ENCODE data around the gene FAM174C. TPM values are rescaled to one million over a fixed set of nuclear protein-coding genes. Genes with fewer than 3 reads are reported as not detected.

Gene FAM174C
- total and polyA plus RNA-seq, 10 donors: 35.8 to 134 (median 46.6) TPM

DNA sequence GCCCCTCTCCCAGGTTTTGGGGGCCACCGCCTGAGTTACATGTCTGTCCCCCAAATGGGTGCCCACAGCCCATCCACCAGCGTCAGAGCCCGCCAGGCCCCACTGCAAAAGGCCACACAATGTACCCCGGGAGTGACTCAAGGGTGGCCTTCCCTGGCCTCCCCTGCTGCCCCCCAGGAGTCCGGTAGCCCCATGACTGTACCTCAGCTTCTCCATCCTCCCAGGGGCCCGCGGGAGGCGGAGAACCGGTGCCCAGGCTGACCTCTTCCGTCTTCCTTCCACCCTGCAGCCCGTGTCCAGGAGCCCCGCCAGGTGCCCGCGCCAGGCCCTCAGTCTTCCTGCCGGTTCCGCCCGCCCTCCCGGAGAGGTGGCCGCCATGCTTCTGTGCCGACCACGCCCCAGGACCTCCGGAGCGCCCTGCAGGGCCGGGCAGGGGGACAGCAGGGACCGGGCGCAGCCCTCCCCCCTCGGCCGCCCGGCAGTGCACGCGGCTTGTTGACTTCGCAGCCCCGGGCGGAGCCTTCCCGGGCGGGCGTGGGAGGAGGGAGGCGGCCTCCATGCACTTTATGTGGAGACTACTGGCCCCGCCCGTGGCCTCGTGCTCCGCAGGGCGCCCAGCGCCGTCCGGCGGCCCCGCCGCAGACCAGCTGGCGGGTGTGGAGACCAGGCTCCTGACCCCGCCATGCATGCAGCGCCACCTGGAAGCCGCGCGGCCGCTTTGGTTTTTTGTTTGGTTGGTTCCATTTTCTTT is 47.9 kb upstream of the FAM174C start:
- no peaks in the 10 kb centered on the region for H3K27me3 ChIP-seq (replicated peaks in 1 of 7)
- no peaks in the 10 kb centered on the region for H3K9me3 ChIP-seq
- no peak overlapping the region for H3K4me3 ChIP-seq
- WGBS, 5 donors: 87 to 96% (median 93%) methylated on average over 38 to 56 of the region's 56 CpGs
- H3K4me1 ChIP-seq: peaks cover 2 to 25% (median 14%) of the 10 kb centered on the region in 6 donors
- DNase-seq: no peak
- intact Hi-C loops (cut with DNase I; ENCODE audit: low total_unique reads): no loop called here
- H3K27ac ChIP-seq: no peak overlapping the region
- H3K36me3 ChIP-seq: peaks cover 0 to 63% (median 56%) of the 10 kb centered on the region in 6 donors
- TF ChIP-seq POLR2AphosphoS5 (IDR thresholded peaks at IDR 0.05) (peak in 1 of 3 donors; percentile 11), POLR2A (IDR thresholded peaks at IDR 0.05) (no peak)

DNA sequence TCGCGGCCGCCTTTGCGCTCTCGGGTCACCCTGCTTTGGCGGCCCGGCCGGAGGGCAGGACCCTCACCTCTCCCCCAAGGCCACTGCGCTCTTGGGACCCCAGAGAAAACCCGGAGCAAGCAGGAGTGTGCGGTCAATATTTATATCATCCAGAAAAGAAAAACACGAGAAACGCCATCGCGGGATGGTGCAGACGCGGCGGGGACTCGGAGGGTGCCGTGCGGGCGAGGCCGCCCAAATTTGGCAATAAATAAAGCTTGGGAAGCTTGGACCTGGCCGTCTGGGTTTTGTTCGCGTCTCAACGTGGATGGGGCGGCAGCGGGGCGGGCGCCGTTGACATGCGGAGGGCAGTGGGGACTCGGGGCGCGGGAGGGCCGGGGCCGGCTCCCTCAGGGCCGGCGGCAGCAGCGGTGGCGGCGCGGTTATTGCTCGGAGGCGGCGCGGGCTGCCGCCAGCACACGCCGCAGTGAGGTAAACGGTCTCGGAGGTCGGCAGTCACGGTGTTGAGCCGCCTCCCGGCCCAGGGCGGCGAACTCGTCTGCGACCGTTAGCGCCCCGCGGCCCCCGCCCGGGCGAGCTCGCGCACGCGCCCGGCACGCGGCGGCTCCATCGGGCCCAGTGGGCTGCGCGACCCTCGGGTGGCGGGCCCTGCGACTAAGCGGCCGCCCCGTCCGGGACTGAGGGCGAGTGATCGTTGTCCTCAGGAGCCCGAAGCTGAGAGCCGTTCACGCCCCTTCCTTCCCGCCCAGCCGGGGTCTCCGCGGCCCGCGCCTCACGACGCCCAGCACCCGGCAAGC is 47.0 kb upstream of the FAM174C start:
- Histone ChIP-seq H3K27ac (no peak overlapping the region), H3K9me3 (no peaks in the 10 kb centered on the region), H3K27me3 (replicated peaks in 1 of 7) (no peaks in the 10 kb centered on the region), H3K4me3 (no peak overlapping the region), H3K36me3 (peaks cover 0 to 54% (median 48%) of the 10 kb centered on the region in 6 donors), H3K4me1 (peaks cover 11 to 25% (median 19%) of the 10 kb centered on the region in 6 donors)
- no peak for DNase-seq
- intact Hi-C loops (cut with DNase I; ENCODE audit: low total_unique reads): no loop called here
- no peak for TF ChIP-seq POLR2A (IDR thresholded peaks at IDR 0.05)
- peak in 1 of 3 donors; percentile 21 for TF ChIP-seq POLR2AphosphoS5 (IDR thresholded peaks at IDR 0.05)
- TF ChIP-seq CTCF (IDR thresholded peaks at IDR 0.05 in 8 of 11, conservative IDR thresholded peaks at IDR 0.05 in 3 of 11): no peak
- WGBS, 5 donors: 96 to 98% (median 97%) methylated on average over 51 to 100 of the region's 100 CpGs

DNA sequence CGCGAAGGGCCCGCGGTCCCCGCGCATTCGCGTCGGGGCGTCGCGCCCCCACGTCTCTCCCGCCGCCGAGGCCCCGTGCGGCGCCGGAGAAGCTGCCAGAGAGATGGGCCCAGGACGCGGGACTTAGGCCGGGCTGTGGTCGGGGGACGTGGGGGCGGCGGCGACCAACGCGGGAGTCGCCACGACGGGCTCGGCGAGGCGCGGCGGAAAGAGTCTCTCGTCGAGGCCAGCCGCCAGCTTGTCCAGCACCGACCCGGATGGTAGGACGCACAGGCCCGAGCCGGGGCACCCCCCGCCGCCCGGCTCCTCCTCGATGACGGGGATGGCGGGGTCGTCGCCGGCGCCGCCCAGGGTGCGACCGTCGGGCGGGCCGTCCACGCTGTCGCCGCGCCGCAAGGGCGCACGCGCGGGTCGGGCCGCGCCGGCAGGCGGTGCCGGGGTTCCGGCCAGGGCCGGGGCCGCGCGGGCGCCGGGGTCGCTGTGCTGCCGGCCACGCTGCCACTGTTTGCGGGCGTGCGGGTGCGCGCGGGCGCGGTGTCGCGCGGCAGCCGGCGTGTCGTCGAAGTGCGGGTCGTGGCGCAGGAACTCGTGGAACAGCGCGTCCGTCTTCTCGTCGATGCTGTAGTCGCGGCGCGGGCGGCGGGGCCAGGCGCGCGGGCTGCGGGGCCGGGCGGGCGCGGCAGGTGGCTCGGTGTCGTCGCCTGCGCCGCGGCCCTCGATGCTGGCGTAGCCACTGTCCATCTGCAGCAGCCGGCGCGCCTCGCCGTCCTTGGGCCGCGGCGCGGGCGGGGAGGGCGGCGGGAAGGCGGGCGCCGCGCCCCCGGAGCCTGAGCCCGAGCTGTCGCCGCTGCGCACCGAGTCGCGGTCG is 46.0 kb upstream of the FAM174C start:
- 94 to 97% (median 97%) methylated on average over 48 to 158 of the region's 158 CpGs for WGBS, 5 donors
- H3K36me3 ChIP-seq: peaks cover 0 to 45% (median 39%) of the 10 kb centered on the region in 6 donors
- H3K27ac ChIP-seq: no peak overlapping the region
- peaks cover 15 to 27% (median 20%) of the 10 kb centered on the region in 6 donors for H3K4me1 ChIP-seq
- no peaks in the 10 kb centered on the region for H3K27me3 ChIP-seq (replicated peaks in 1 of 7)
- DNase-seq: no peak
- no peak overlapping the region for H3K4me3 ChIP-seq
- intact Hi-C loops (cut with DNase I; ENCODE audit: low total_unique reads): no loop called here
- H3K9me3 ChIP-seq: no peaks in the 10 kb centered on the region
- TF ChIP-seq CTCF (IDR thresholded peaks at IDR 0.05 in 8 of 11, conservative IDR thresholded peaks at IDR 0.05 in 3 of 11) (no peak), POLR2AphosphoS5 (IDR thresholded peaks at IDR 0.05) (peak in 1 of 3 donors; percentile 5), POLR2A (IDR thresholded peaks at IDR 0.05) (no peak)

All from spleen (tissue), 11 donors.